HCT116 (cell line): Measurements from ENCODE around the gene RFTN1. TPM values are rescaled to one million over a fixed set of nuclear protein-coding genes. Genes with fewer than 3 reads are reported as not detected.

Experiments
- ATAC-seq: fragments of 200-7000 bp; cut with Tn5 transposase; 2 replicates; pipeline ENCODE4 v1.9.1; 2020; ENCODE audit warnings: mild to moderate bottlenecking, moderate library complexity
- BruUV-seq: library from RNA; stranded (reverse); fragments of 400-500 nt; replicated peaks from 2 replicates; lab custom pipeline; 2021; lab: Mats Ljungman, UMichigan
- CTCF ChIA-PET: fragments of 300-600 bp; sonication (Branson Sonifier 250); formaldehyde crosslinking; loops from one replicate; lab custom pipeline; 2021; ENCODE audit warnings: antibody characterized with exemption; lab: Charles Lee
- POLR2A ChIA-PET: fragments of 300-600, 350-600 bp; sonication (Branson Sonifier 250); formaldehyde crosslinking; loops from one replicate; lab custom pipeline; 2021; ENCODE audit warnings: antibody characterized with exemption; lab: Charles Lee
- RAD21 ChIA-PET, 2 experiments: fragments of 300-600 bp; sonication (Branson Sonifier 250); formaldehyde crosslinking; loops; one replicate each; lab custom pipeline; 2023; ENCODE audit warnings: low total read pairs in 2 of 2; ENCODE audit not compliant: uncharacterized antibody in 2 of 2, unreplicated experiment in 2 of 2, low non-redundant PET in 1 of 2; lab: Charles Lee
- DNase-seq: peaks from one replicate; pipeline ENCODE4 v3.0.0-alpha.2; 2010; ENCODE audit warnings: low read depth, low spot score
- H2AFZ ChIP-seq: fragments of 200-600 bp; shearing (Covaris generic), sonication (generic); 2 replicates; pipeline ENCODE4 v1.6.1; 2017; ENCODE audit warnings: low read depth, mixed run types, mixed read lengths, antibody characterized with exemption, low read length; ENCODE audit not compliant: poor library complexity, severe bottlenecking
- H3K27ac ChIP-seq: 2 replicates; pipeline ENCODE4 v1.5.1; 2012; ENCODE audit warnings: low read depth, low read length
- H3K27me3 ChIP-seq: fragments of 200-600 bp; sonication (generic); 2 replicates; pipeline ENCODE4 v1.6.1; 2016; ENCODE audit warnings: mixed run types, low read length, mixed read lengths; ENCODE audit not compliant: insufficient read depth
- H3K36me3 ChIP-seq, 2 experiments: fragments of 200-500 bp in 1 of 2; fragments of 200-600 bp in 1 of 2; sonication (Bioruptor generic) in 1 of 2; sonication (generic) in 1 of 2; 2 replicates each; pipeline versions ENCODE4 v1.5.1 to v1.6.1; 2014 to 2016; ENCODE audit warnings: low read length in 2 of 2, inconsistent platforms in 1 of 2, mixed read lengths in 1 of 2, mixed run types in 1 of 2; ENCODE audit not compliant: insufficient read depth in 2 of 2, control insufficient read depth in 1 of 2
- H3K4me1 ChIP-seq, 2 experiments: fragments of 200-600 bp in 1 of 2; sonication (generic) in 1 of 2; 2 replicates each; pipeline versions ENCODE4 v1.5.1 to v1.6.1; 2012 to 2017; ENCODE audit warnings: low read length in 2 of 2, inconsistent platforms in 1 of 2, mild to moderate bottlenecking in 1 of 2, mixed read lengths in 1 of 2, mixed run types in 1 of 2, moderate library complexity in 1 of 2; ENCODE audit not compliant: insufficient read depth in 2 of 2, control insufficient read depth in 1 of 2
- H3K4me2 ChIP-seq: fragments of 200-600 bp; sonication (generic); 2 replicates; pipeline ENCODE4 v1.6.1; 2017; ENCODE audit warnings: mixed run types, low read length, mixed read lengths
- H3K4me3 ChIP-seq, 2 experiments: fragments of 200-600 bp in 1 of 2; sonication (generic) in 1 of 2; replicated peaks in 1 of 2; 2 replicates each; pipeline ENCODE4 v1.5.1; 2011 to 2016; ENCODE audit warnings: low read length in 2 of 2, control low read depth in 1 of 2, low read depth in 1 of 2, mild to moderate bottlenecking in 1 of 2, mixed read lengths in 1 of 2, mixed run types in 1 of 2
- H3K79me2 ChIP-seq: fragments of 200-600 bp; sonication (generic); 2 replicates; pipeline ENCODE4 v1.6.1; 2017; ENCODE audit warnings: mild to moderate bottlenecking, mixed run types, low read length, moderate library complexity, mixed read lengths; ENCODE audit not compliant: insufficient read depth
- H3K9ac ChIP-seq: fragments of 200-600 bp; sonication (generic); 2 replicates; pipeline ENCODE4 v1.6.1; 2016; ENCODE audit warnings: low read length, mixed read lengths
- H3K9me2 ChIP-seq: fragments of 200-600 bp; sonication (generic), shearing (Covaris generic); 2 replicates; pipeline ENCODE4 v1.6.1; 2017; ENCODE audit warnings: mixed run types, mild to moderate bottlenecking, moderate library complexity; ENCODE audit not compliant: insufficient read depth
- H3K9me3 ChIP-seq, 2 experiments: fragments of 200-500 bp in 1 of 2; fragments of 200-600 bp in 1 of 2; sonication (Bioruptor generic) in 1 of 2; sonication (generic) in 1 of 2; 2 replicates each; pipeline ENCODE4 v1.6.1; 2014 to 2017; ENCODE audit warnings: low read length in 2 of 2, mixed read lengths in 2 of 2, inconsistent platforms in 1 of 2, low read depth in 1 of 2, mild to moderate bottlenecking in 1 of 2, mixed run types in 1 of 2, moderate library complexity in 1 of 2; ENCODE audit not compliant: control insufficient read depth in 1 of 2, insufficient read depth in 1 of 2
- H4K20me1 ChIP-seq: fragments of 200-600 bp; sonication (generic), shearing (Covaris generic); 2 replicates; pipeline ENCODE4 v1.6.1; 2017; ENCODE audit warnings: mixed run types, mild to moderate bottlenecking, moderate library complexity; ENCODE audit not compliant: insufficient read depth
- CBX3 ChIP-seq: IDR thresholded peaks from 2 replicates; pipeline ENCODE4 v1.6.1; 2012; ENCODE audit warnings: low read depth
- EGR1 ChIP-seq: IDR thresholded peaks from 2 replicates; pipeline ENCODE4 v1.6.1; 2012; ENCODE audit warnings: low read depth
- ELF1 ChIP-seq: IDR thresholded peaks from 2 replicates; pipeline ENCODE4 v1.6.1; 2012; ENCODE audit warnings: low read depth, borderline replicate concordance
- EZH2 ChIP-seq: fragments of 200-600 bp; sonication (generic); IDR thresholded peaks from 2 replicates; pipeline ENCODE4 v1.6.1; 2017; ENCODE audit warnings: antibody characterized with exemption, mixed run types
- EZH2phosphoT487 ChIP-seq: fragments of 200-600 bp; IDR thresholded peaks from 2 replicates; pipeline ENCODE4 v1.6.1; 2018; ENCODE audit warnings: antibody characterized with exemption, borderline replicate concordance
- FOSL1 ChIP-seq: IDR thresholded peaks from 2 replicates; pipeline ENCODE4 v1.6.1; 2012; ENCODE audit warnings: low read depth
- POLR2A ChIP-seq: IDR thresholded peaks from 2 replicates; pipeline ENCODE4 v1.7.0; 2011; ENCODE audit warnings: borderline replicate concordance; ENCODE audit not compliant: insufficient read depth, insufficient read length; ENCODE audit errors: extremely low read depth
- POLR2AphosphoS5 ChIP-seq: IDR thresholded peaks from 2 replicates; pipeline ENCODE4 v1.6.1; 2011; ENCODE audit warnings: mild to moderate bottlenecking, low read depth, low read length, moderate library complexity
- RAD21 ChIP-seq: IDR thresholded peaks from 2 replicates; pipeline ENCODE4 v1.6.1; 2012; ENCODE audit warnings: low read depth, mild to moderate bottlenecking
- SIN3A ChIP-seq: IDR thresholded peaks from 2 replicates; pipeline ENCODE4 v1.6.1; 2012; ENCODE audit warnings: low read depth
- SP1 ChIP-seq: IDR thresholded peaks from 2 replicates; pipeline ENCODE4 v1.6.1; 2012; ENCODE audit warnings: low read depth
- SRF ChIP-seq: IDR thresholded peaks from 2 replicates; pipeline ENCODE4 v1.6.1; 2012; ENCODE audit warnings: low read depth
- ZFX ChIP-seq: fragments of 450-650 bp; IDR thresholded peaks from 2 replicates; pipeline ENCODE4 v1.6.1; 2017
- ZNF274 ChIP-seq: fragments of 200-500 bp; sonication (Bioruptor generic); IDR thresholded peaks from 2 replicates; pipeline ENCODE4 v1.6.1; 2014; ENCODE audit warnings: mild to moderate bottlenecking, low read depth, low read length, inconsistent platforms
- intact Hi-C: fragments of 100-400 bp; cut with micrococcal nuclease; formaldehyde crosslinking; loops from 2 replicates; pipeline ENCODE4 v1.10.0; 2022
- total RNA-seq: library from RNA; stranded (reverse); gene quantifications from one replicate; pipeline ENCODE4 v1.2.1, GENCODE V29; 2021; ENCODE audit not compliant: unreplicated experiment
- TF ChIP-seq, protein P1 (sequence below): IDR thresholded peaks from 2 replicates; pipeline ENCODE4 v1.6.1; 2012; ENCODE audit warnings: low read depth
- TF ChIP-seq, protein P2 (sequence below): IDR thresholded peaks from 2 replicates; pipeline ENCODE4 v1.6.1; 2012
- TF ChIP-seq, protein P3 (sequence below): IDR thresholded peaks from 2 replicates; pipeline ENCODE4 v1.6.1; 2012

The RFTN1 gene
- total RNA-seq, 1 experiment from 2014 or later = 3.9 TPM

DNA sequence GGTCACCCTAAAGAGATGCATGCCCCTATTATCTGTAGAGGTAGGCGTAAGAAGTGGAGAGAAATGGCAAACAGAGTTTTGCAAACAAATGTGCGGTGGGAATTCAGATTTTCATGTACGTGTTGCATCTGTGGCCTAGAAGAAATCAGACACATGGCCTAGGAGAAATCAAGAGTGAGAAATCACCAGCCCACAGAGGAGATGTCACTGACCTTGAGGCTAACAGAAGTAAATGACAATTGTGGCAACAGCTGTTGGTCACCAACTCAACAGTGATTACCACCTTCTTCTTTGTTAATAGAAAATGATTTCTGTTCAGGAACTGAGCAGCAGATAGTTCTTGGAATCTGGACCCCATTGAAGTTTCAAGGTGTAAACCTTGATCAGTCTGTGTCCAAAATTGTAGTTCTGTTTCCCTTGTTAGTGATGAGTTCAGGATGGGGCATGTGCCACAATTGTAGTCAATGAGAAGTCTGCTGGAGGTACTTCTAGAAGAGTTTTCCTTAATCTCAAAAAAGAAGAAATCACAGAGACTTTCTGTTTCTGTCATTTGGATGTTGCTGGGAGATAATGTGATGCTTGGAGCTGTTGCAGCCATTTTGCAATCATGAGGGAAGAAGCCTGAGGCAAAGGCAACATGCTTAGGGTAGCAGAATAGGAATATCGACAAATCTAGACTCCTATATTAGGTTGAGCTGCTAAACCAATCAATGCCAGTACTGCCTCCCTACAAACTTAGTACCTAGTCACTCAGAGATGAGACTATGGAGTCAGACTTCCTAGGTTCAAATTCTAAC lies 34.3 kb upstream of the RFTN1 start (continued):
- TF ChIP-seq, protein P1, sequence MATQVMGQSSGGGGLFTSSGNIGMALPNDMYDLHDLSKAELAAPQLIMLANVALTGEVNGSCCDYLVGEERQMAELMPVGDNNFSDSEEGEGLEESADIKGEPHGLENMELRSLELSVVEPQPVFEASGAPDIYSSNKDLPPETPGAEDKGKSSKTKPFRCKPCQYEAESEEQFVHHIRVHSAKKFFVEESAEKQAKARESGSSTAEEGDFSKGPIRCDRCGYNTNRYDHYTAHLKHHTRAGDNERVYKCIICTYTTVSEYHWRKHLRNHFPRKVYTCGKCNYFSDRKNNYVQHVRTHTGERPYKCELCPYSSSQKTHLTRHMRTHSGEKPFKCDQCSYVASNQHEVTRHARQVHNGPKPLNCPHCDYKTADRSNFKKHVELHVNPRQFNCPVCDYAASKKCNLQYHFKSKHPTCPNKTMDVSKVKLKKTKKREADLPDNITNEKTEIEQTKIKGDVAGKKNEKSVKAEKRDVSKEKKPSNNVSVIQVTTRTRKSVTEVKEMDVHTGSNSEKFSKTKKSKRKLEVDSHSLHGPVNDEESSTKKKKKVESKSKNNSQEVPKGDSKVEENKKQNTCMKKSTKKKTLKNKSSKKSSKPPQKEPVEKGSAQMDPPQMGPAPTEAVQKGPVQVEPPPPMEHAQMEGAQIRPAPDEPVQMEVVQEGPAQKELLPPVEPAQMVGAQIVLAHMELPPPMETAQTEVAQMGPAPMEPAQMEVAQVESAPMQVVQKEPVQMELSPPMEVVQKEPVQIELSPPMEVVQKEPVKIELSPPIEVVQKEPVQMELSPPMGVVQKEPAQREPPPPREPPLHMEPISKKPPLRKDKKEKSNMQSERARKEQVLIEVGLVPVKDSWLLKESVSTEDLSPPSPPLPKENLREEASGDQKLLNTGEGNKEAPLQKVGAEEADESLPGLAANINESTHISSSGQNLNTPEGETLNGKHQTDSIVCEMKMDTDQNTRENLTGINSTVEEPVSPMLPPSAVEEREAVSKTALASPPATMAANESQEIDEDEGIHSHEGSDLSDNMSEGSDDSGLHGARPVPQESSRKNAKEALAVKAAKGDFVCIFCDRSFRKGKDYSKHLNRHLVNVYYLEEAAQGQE = no peak

DNA sequence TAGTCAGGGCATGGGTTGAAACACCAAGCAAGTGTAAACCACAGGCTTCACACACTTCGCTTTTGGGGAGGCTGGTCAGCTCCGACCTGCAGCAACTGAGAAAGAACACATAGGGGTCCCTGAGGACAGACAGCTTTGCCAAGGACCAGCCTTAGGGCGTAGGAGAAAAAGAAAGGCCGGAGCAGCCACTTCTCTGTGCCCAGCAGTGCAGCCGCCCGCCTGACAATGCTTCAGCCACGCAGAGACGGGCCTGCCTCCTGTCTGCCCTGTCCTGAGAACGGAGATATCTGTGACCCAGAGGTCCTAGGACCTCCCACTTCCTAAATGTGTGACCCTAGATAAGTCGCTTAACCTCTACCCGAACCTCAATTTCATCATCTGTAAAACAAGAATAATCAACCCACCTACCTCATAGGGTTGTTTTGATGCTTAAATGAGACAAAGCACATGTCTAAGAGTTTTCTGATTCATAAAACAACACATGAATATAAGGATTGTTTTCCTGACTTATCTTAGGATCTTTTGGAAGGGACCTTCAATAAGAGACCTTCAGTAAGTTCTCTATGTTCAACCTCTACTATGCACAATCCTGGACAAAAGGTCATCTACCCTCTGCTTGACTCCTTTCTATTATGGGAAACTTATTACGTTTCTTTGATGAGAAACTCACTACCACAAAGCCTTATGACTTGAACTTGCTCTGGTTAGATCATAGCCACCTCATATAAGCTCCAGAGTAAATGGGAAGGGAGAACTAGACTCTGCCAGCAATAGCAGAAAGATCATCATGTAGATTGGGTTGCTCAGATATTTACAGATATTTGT lies 32.9 kb upstream of the RFTN1 start:
- Histone ChIP-seq H3K9ac (no peak overlapping the region), H4K20me1 (no peaks in the 10 kb centered on the region), H3K79me2 (no peaks in the 10 kb centered on the region), H3K9me3 (no peaks in the 10 kb centered on the region), H3K4me3 (no peak overlapping the region), H3K36me3 (no peaks in the 10 kb centered on the region), H2AFZ (no peak overlapping the region), H3K4me2 (no peak overlapping the region), H3K4me1 (peaks cover 0 to 3% of the 10 kb centered on the region in 2 experiments; a peak in 1 of 4 replicates), H3K27ac (no peak overlapping the region), H3K27me3 (peaks cover 17% of the 10 kb centered on the region), H3K9me2 (no peaks in the 10 kb centered on the region)
- ChIA-PET CTCF (no interaction called here), RAD21 (no interaction called here), POLR2A (no interaction called here)
- no peak for TF ChIP-seq SP1
- TF ChIP-seq EGR1 = no peak
- TF ChIP-seq SRF = no peak
- TF ChIP-seq ZNF274 = no peak
- no peak for TF ChIP-seq ELF1
- no peak for TF ChIP-seq EZH2
- no peak for TF ChIP-seq CBX3
- no peak for TF ChIP-seq EZH2phosphoT487
- TF ChIP-seq FOSL1 = no peak
- TF ChIP-seq, protein P1 = no peak
- no peak for TF ChIP-seq SIN3A
- TF ChIP-seq RAD21 = no peak
- TF ChIP-seq POLR2AphosphoS5 = no peak
- TF ChIP-seq ZFX = no peak
- no peak for TF ChIP-seq POLR2A
- TF ChIP-seq, protein P2, sequence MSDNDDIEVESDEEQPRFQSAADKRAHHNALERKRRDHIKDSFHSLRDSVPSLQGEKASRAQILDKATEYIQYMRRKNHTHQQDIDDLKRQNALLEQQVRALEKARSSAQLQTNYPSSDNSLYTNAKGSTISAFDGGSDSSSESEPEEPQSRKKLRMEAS = no peak
- TF ChIP-seq, protein P3, sequence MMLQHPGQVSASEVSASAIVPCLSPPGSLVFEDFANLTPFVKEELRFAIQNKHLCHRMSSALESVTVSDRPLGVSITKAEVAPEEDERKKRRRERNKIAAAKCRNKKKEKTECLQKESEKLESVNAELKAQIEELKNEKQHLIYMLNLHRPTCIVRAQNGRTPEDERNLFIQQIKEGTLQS = no peak
- DNase-seq (no peak), ATAC-seq (no peak)
- BruUV-seq = no TSS peak
- intact Hi-C loops = loop anchor here (10.0 kb wide), 1 partner anchor 722 kb away; no protein-coding TSS in a partner anchor
